DMS153 (cell line): ENCODE results near the gene PTER.

Experiments
- DNase-seq: peaks from one replicate; lab custom pipeline; 2025; lab: John Stamatoyannopoulos, UW

Gene PTER

GRCh38 chr10:16544099-16544498, 107.3 kb downstream of the PTER start:
- DNase-seq, result no peak

- no peak for DNase-seq
These were observed 107.8 kb downstream of the PTER start for GRCh38 chr10:16544591-16544990.

GRCh38 chr10:16545116-16545736, 108.4 kb downstream of the PTER start:
- DNase-seq, result no peak

DNA sequence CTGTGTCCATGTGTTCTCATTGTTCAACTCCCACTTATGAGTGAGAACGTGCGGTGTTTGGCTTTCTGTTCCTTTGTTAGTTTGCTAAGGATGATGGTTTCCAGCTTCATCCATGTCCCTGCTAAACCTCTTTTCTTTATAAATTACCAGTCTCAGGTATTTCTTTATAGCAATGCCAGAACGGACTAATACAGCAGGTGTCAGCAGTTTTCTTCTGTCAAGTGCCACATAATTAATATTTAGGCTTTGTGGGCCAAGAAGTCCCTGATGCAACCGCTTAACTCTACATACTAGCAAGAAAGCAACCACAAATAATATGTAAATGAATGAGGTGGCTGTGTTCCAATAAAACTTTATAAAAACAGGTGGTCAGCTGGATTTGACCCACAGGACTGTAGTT, 111.2 kb downstream of the PTER start:
- DNase-seq, result no peak

- DNase-seq, result no peak
These were observed 122.5 kb downstream of the PTER start for GRCh38 chr10:16559236-16559773.

DNA sequence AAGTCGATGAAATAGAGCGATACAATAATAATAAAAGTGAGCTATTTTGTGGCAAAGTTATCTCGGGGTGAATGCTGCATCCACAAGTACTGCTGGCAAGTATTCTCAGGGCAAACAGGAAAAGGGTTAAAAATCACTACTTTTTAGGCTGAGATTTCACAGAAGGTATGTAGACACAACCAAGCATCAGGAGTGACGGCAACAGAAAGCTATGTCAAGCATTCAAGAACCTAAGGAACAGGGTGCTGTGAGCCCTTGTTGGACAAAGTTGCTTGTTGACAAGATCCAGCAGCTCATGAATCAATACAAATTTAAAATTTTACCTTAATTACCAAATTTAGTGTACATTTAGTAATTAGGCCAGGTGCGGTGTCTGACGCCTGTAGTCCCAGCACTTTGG, 126.1 kb downstream of the PTER start:
- DNase-seq, result no peak
